Stimulated activated CD4-positive, alpha-beta T cell treated with anti-CD3 and anti-CD28 coated beads, Interleukin-12 subunit alpha, Interleukin-12 subunit beta, amount 100 ng/mL, for 24 hours (primary cell): ENCODE data around the gene SLC43A3.

Source experiments
- DNase-seq, 2 experiments: peaks; one replicate each; pipeline ENCODE4 v3.0.0-alpha.2; 2020; ENCODE audit warnings: low read depth in 2 of 2

Gene SLC43A3

GRCh38 chr11:57357856-57358255, 69.1 kb downstream of the SLC43A3 start:
- DNase-seq: no peak

GRCh38 chr11:57357310-57357709, 69.6 kb downstream of the SLC43A3 start:
- no peak for DNase-seq
